ENCODE data around the gene TUSC2.

The TUSC2 gene

GRCh38 chr3:50323614-50324199, 4.3 kb downstream of the TUSC2 start:
- H3K4me2 ChIP-seq (ENCODE audit: low read depth, low read length, poor library complexity, severe bottlenecking): no peak overlapping the region
- H3K79me2 ChIP-seq (ENCODE audit: insufficient read depth, low read length): peaks cover 13% of the 10 kb centered on the region
- H3K27me3 ChIP-seq (ENCODE audit: low read length): no peaks in the 10 kb centered on the region
- no peaks in the 10 kb centered on the region for H3K9me2 ChIP-seq (replicated peaks; ENCODE audit: insufficient read depth, low read length)
- no peaks in the 10 kb centered on the region for H3K9me3 ChIP-seq (ENCODE audit: insufficient read depth, low read length)
- no peak overlapping the region for H3K27ac ChIP-seq (ENCODE audit: low read depth, low read length)
- H3K36me3 ChIP-seq (ENCODE audit: low read length): no peaks in the 10 kb centered on the region
- no peak overlapping the region for H3K9ac ChIP-seq (ENCODE audit: low read length)
- no peaks in the 10 kb centered on the region for H4K20me1 ChIP-seq (ENCODE audit: low read depth, low read length)
- no peak for TF ChIP-seq EZH2phosphoT487 (conservative IDR thresholded peaks at IDR 0.05; ENCODE audit: low read length)
- TF ChIP-seq, protein P1, sequence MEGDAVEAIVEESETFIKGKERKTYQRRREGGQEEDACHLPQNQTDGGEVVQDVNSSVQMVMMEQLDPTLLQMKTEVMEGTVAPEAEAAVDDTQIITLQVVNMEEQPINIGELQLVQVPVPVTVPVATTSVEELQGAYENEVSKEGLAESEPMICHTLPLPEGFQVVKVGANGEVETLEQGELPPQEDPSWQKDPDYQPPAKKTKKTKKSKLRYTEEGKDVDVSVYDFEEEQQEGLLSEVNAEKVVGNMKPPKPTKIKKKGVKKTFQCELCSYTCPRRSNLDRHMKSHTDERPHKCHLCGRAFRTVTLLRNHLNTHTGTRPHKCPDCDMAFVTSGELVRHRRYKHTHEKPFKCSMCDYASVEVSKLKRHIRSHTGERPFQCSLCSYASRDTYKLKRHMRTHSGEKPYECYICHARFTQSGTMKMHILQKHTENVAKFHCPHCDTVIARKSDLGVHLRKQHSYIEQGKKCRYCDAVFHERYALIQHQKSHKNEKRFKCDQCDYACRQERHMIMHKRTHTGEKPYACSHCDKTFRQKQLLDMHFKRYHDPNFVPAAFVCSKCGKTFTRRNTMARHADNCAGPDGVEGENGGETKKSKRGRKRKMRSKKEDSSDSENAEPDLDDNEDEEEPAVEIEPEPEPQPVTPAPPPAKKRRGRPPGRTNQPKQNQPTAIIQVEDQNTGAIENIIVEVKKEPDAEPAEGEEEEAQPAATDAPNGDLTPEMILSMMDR (IDR thresholded peaks at IDR 0.05; ENCODE audit: insufficient read depth, low read length, poor library complexity, severe bottlenecking): no peak
- H3K4me3 ChIP-seq (ENCODE audit: insufficient read depth, low read length, poor library complexity, severe bottlenecking): no peak overlapping the region
- no peak overlapping the region for H2AFZ ChIP-seq (ENCODE audit: low read depth, low read length, severe bottlenecking)
- peaks cover 5% of the 10 kb centered on the region for H3F3A ChIP-seq (ENCODE audit: insufficient read depth)

DNA sequence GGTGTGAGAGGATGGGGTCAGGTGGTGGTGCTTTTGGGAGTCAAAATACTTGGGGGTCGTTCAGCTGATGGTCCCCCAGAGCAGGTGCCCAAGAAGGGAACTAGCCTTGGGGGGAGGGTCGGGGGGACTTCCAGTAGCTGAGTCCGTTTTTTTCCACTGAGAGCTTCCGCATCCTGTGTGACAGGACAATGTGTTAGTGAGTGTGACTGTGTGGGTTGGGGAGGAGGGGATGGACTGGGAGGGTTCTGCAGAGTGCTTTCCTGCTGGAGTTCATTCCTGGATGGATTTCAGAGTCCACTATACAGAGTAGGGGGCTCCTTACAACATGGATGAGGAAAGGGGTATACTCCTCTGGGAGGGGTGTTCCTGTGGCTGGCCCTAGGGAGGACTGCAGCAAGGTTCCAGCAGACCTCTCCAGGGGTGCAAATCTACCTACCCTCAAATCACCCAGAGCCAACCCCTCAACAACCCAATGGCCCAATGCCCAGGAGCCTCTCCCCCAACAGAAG, 4.9 kb downstream of the TUSC2 start:
- Histone ChIP-seq H3K27me3 (ENCODE audit: low read length) (no peaks in the 10 kb centered on the region), H3K9ac (ENCODE audit: low read length) (no peak overlapping the region), H3K4me3 (ENCODE audit: insufficient read depth, low read length, poor library complexity, severe bottlenecking) (no peak overlapping the region), H3K79me2 (ENCODE audit: insufficient read depth, low read length) (peaks cover 13% of the 10 kb centered on the region), H3K4me2 (ENCODE audit: low read depth, low read length, poor library complexity, severe bottlenecking) (no peak overlapping the region), H4K20me1 (ENCODE audit: low read depth, low read length) (no peaks in the 10 kb centered on the region), H3K9me2 (replicated peaks; ENCODE audit: insufficient read depth, low read length) (no peaks in the 10 kb centered on the region), H3K9me3 (ENCODE audit: insufficient read depth, low read length) (no peaks in the 10 kb centered on the region), H2AFZ (ENCODE audit: low read depth, low read length, severe bottlenecking) (no peak overlapping the region), H3K27ac (ENCODE audit: low read depth, low read length) (no peak overlapping the region), H3K36me3 (ENCODE audit: low read length) (no peaks in the 10 kb centered on the region), H3F3A (ENCODE audit: insufficient read depth) (no peaks in the 10 kb centered on the region)
- TF ChIP-seq, protein P1 (IDR thresholded peaks at IDR 0.05; ENCODE audit: insufficient read depth, low read length, poor library complexity, severe bottlenecking): no peak
- no peak for TF ChIP-seq EZH2phosphoT487 (conservative IDR thresholded peaks at IDR 0.05; ENCODE audit: low read length)

GRCh38 chr3:50322386-50323091, 5.5 kb downstream of the TUSC2 start, which contains the start of gene HYAL2:
Gene HYAL2, minus strand, starts transcription at chr3:50322745. Its CDS starts 2,256 bp downstream, at chr3:50320489.
- Histone ChIP-seq H2AFZ (ENCODE audit: low read depth, low read length, severe bottlenecking) (peak within 1 kb of the TSS; percentile 96), H3K9ac (ENCODE audit: low read length) (peak within 1 kb of the TSS; percentile 81)

More at GRCh38 chr3:50322386-50323091, 5.5 kb downstream of the TUSC2 start, which contains the start of gene HYAL2:
- H3F3A ChIP-seq (ENCODE audit: insufficient read depth): no peaks in the 10 kb centered on the region
- peaks cover 9% of the 10 kb centered on the region for H3K79me2 ChIP-seq (ENCODE audit: insufficient read depth, low read length)
- peak within 1 kb of the TSS; percentile 87 for H3K4me3 ChIP-seq (ENCODE audit: insufficient read depth, low read length, poor library complexity, severe bottlenecking)
- TF ChIP-seq, protein P1 (IDR thresholded peaks at IDR 0.05; ENCODE audit: insufficient read depth, low read length, poor library complexity, severe bottlenecking): no peak
- no peak for TF ChIP-seq EZH2phosphoT487 (conservative IDR thresholded peaks at IDR 0.05; ENCODE audit: low read length)
- H3K27ac ChIP-seq (ENCODE audit: low read depth, low read length): peak within 1 kb of the TSS; percentile 80
- no peaks in the 10 kb centered on the region for H3K9me3 ChIP-seq (ENCODE audit: insufficient read depth, low read length)
- H3K4me2 ChIP-seq (ENCODE audit: low read depth, low read length, poor library complexity, severe bottlenecking): peak within 1 kb of the TSS; percentile 92
- no peaks in the 10 kb centered on the region for H3K27me3 ChIP-seq (ENCODE audit: low read length)
- no peaks in the 10 kb centered on the region for H4K20me1 ChIP-seq (ENCODE audit: low read depth, low read length)
- H3K9me2 ChIP-seq (replicated peaks; ENCODE audit: insufficient read depth, low read length): no peaks in the 10 kb centered on the region
- H3K36me3 ChIP-seq (ENCODE audit: low read length): no peaks in the 10 kb centered on the region

Measured in SU-DHL-6 (cell line).